AG04450 (cell line): ENCODE data around the gene TREML2. TPM values are rescaled to one million over a fixed set of nuclear protein-coding genes. Genes with fewer than 3 reads are reported as not detected.
A peak's percentile ranks its signal among the peaks of the same experiment; 100 is the strongest.

Experiments
- CTCF ChIA-PET: fragments of 300-600, 350-600 bp; formaldehyde crosslinking; extraction: SDS; loops from one replicate; lab custom pipeline; 2022; ENCODE audit warnings: antibody characterized with exemption, inconsistent platforms; lab: Charles Lee
- POLR2A ChIA-PET: fragments of 350-600 bp; formaldehyde crosslinking; extraction: SDS; loops from one replicate; lab custom pipeline; 2021; ENCODE audit warnings: antibody characterized with exemption, inconsistent platforms; lab: Yijun Ruan, JAX
- DNase-seq: peaks from one replicate; pipeline ENCODE4 v3.0.0-alpha.2; 2011; ENCODE audit warnings: low read depth, low spot score
- H3K27ac ChIP-seq: one replicate; pipeline ENCODE4 v1.5.1; 2012; ENCODE audit warnings: low read depth, low read length, control low read depth
- H3K27me3 ChIP-seq: one replicate; pipeline ENCODE4 v1.6.0; 2012; ENCODE audit warnings: low read length; ENCODE audit not compliant: control insufficient read depth, insufficient read depth
- H3K4me3 ChIP-seq: 2 replicates; pipeline ENCODE4 v1.5.1; 2011; ENCODE audit warnings: mild to moderate bottlenecking, low read depth, low read length, control low read depth
- H3K9me3 ChIP-seq: 2 replicates; pipeline ENCODE4 v1.5.1; 2012; ENCODE audit warnings: low read length; ENCODE audit not compliant: control insufficient read depth, insufficient read depth
- polyA plus RNA-seq: library from polyadenylated mRNA; depleted of rRNA; stranded (reverse); fragments of >200 nt; gene quantifications from 2 replicates; pipeline ENCODE4 v1.2.3, GENCODE V29; 2011
- TF ChIP-seq, protein P1 (sequence below): IDR thresholded peaks from 2 replicates; pipeline ENCODE4 v1.5.1; 2011; ENCODE audit warnings: low read depth, low read length, control low read depth, inconsistent platforms

Gene TREML2
- polyA plus RNA-seq, 1 experiment = not detected

- Histone ChIP-seq H3K9me3 (no peaks in the 10 kb centered on the region; the same call in 1 of the 2 replicates), H3K4me3 (no peak overlapping the region), H3K27ac (no peak overlapping the region), H3K27me3 (peaks cover 4% of the 10 kb centered on the region)
- DNase-seq = no peak
- TF ChIP-seq, protein P1, sequence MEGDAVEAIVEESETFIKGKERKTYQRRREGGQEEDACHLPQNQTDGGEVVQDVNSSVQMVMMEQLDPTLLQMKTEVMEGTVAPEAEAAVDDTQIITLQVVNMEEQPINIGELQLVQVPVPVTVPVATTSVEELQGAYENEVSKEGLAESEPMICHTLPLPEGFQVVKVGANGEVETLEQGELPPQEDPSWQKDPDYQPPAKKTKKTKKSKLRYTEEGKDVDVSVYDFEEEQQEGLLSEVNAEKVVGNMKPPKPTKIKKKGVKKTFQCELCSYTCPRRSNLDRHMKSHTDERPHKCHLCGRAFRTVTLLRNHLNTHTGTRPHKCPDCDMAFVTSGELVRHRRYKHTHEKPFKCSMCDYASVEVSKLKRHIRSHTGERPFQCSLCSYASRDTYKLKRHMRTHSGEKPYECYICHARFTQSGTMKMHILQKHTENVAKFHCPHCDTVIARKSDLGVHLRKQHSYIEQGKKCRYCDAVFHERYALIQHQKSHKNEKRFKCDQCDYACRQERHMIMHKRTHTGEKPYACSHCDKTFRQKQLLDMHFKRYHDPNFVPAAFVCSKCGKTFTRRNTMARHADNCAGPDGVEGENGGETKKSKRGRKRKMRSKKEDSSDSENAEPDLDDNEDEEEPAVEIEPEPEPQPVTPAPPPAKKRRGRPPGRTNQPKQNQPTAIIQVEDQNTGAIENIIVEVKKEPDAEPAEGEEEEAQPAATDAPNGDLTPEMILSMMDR = no peak
- ChIA-PET POLR2A (interaction anchor here (0.6 kb wide), 1 partner anchor 91 kb away, joined by 6 read pairs; no protein-coding TSS in a partner anchor), CTCF (interaction anchor here (1.6 kb wide), 1 partner anchor 94 kb away, joined by 5 read pairs; no protein-coding TSS in a partner anchor)
These were observed 14.9 kb downstream of the TREML2 start for GRCh38 chr6:41186031-41186562.

DNA sequence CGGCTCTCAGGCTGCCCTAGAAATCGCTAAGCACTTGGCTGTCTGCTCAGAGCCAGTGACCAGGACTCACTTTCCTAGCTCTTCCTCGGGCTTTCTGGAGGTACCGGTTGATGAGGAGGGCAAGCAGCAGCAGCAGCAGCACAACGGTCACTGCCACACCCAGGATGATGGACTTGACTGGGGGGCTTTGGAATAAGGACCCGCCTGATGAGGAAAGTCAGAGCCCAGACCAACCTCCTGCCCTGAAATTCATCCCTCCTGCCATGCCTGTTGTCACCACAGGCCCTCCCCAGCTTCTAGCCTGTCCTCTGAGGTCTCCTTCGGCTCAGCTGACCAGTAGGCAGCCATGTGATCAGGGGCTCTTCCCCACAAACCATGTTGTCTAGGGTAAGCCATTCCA, 16.2 kb downstream of the TREML2 start:
- Histone ChIP-seq H3K27me3 (peaks cover 4% of the 10 kb centered on the region), H3K9me3 (no peaks in the 10 kb centered on the region; the same call in 1 of the 2 replicates), H3K4me3 (no peak overlapping the region), H3K27ac (no peak overlapping the region)
- TF ChIP-seq, protein P1 = no peak
- no peak for DNase-seq
- POLR2A ChIA-PET = no interaction called here
- CTCF ChIA-PET = interaction anchor here (5.4 kb wide), 1 partner anchor 93 kb away, joined by 83 read pairs; no protein-coding TSS in a partner anchor

GRCh38 chr6:41182069-41183034, 18.6 kb downstream of the TREML2 start:
- peak; percentile 4 for DNase-seq
- no peak overlapping the region for H3K27ac ChIP-seq
- ChIA-PET CTCF (interaction anchor here (0.7 to 5.4 kb wide), 23 partner anchors 9 to 266 kb away, joined by 3 to 83 read pairs (median 5); partner anchors contain the start of genes NFYA, OARD1 and TREML2), POLR2A (no interaction called here)
- TF ChIP-seq, protein P1 = peak; percentile 71
- no peak overlapping the region for H3K4me3 ChIP-seq
- H3K9me3 ChIP-seq = no peaks in the 10 kb centered on the region
- H3K27me3 ChIP-seq = peaks cover 4% of the 10 kb centered on the region

- TF ChIP-seq, protein P1 = no peak
- DNase-seq = no peak
- Histone ChIP-seq H3K9me3 (no peaks in the 10 kb centered on the region), H3K4me3 (no peak overlapping the region), H3K27me3 (peaks cover 4% of the 10 kb centered on the region), H3K27ac (no peak overlapping the region)
- ChIA-PET POLR2A (interaction anchor here (1.1 kb wide), 1 partner anchor 109 kb away, joined by 4 read pairs; the partner anchor contains the start of genes NFYA and OARD1), CTCF (interaction anchor here (0.9 to 5.4 kb wide), 16 partner anchors 8 to 153 kb away, joined by 3 to 83 read pairs (median 6); no protein-coding TSS in a partner anchor)
These were observed 19.4 kb downstream of the TREML2 start for GRCh38 chr6:41181566-41181965.
